Stimulated activated CD4-positive, alpha-beta T cell treated with anti-CD3 and anti-CD28 coated beads, Interleukin-4, amount 100 ng/mL, for 24 hours (primary cell): ENCODE data around the gene NAB1.
"Not testable (repeated sequence)": the region's sequence is repeated elsewhere in the genome, so short reads cannot be mapped to it uniquely, and the experiment has no call there.

Source experiments
- DNase-seq: peaks from one replicate; pipeline ENCODE4 v3.0.0-alpha.2; 2020

NAB1 gene, protein sequence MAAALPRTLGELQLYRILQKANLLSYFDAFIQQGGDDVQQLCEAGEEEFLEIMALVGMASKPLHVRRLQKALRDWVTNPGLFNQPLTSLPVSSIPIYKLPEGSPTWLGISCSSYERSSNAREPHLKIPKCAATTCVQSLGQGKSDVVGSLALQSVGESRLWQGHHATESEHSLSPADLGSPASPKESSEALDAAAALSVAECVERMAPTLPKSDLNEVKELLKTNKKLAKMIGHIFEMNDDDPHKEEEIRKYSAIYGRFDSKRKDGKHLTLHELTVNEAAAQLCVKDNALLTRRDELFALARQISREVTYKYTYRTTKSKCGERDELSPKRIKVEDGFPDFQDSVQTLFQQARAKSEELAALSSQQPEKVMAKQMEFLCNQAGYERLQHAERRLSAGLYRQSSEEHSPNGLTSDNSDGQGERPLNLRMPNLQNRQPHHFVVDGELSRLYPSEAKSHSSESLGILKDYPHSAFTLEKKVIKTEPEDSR

GRCh38 chr2:190649035-190649797 lies at the start of gene NAB1:
Gene NAB1, plus strand, starts transcription at chr2:190649083. Its CDS starts 10,094 bp downstream, at chr2:190659177.
- peak; percentile 65 for DNase-seq

GRCh38 chr2:190599546-190600220 lies 49.2 kb upstream of the NAB1 start:
- no peak for DNase-seq

DNA sequence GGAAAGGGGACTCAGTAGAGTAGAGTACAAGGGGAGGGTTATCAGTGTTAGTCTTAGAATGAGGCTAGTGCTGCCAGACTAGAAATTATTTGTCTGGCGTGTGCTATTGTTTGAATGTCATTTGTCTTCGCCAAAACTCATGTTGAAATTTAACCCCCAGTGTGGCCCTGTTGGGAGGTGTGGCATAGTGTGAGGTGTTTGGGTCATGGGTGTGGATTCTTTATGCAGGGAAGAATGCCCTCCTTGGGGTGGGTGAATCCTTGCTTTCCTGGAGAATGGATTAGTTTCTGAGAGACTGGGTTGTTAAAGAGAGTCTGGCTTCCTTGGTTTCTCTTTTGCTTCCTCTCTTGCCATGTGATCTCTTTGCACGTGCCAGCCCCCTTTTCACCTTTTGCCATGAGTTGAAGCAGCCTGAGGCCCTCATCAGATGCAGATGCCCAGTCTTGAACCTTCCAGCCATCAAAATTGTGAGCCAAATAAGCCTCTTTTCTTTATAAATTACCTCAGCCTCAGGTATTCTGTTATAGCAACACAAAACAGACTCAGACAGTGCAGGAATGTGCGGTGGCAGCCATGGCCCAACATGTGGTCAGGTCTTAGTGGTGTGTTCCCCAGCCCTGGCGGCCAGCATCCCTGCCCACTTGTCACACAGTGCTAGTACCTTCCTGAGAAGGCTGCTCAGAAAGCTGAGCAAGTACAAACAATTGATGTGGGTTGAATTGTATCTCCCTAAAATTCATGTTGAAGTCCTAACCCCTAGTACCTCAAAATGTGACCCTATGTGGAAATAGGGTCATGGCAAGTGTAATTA lies 48.4 kb upstream of the NAB1 start:
- DNase-seq, result no peak

- DNase-seq, result no peak
Measured at GRCh38 chr2:190603374-190603773, 45.5 kb upstream of the NAB1 start.

DNA sequence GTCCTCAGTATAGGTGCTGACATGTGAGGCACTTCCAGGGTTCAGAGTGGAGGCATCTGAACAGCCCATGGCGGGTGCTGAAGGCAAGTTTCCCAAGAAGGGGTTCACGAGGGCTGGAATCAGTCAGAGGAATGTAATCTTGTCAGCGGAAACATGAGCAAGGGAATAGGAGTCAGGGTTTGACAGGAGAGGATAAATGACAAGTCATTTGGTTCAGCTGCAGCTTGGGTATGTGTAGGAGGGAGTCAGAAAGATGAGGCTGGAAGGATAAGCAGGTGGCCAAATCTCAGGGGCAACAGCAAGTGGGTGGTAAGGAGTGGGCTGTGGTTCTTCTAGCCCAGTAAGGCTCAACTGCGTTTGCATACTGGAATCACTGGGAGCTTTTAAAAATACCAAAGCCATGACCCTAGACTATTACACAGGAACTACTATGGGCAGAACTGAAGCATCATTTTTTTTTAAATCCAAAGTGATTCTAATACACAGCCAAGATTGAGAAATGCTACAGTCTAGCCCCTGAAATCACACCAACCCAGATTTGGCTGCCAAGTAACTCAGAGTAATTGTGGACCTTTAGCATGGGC lies 41.8 kb upstream of the NAB1 start:
- no peak for DNase-seq

- no peak for DNase-seq
Measured at GRCh38 chr2:190607657-190608357, 41.1 kb upstream of the NAB1 start.

DNA sequence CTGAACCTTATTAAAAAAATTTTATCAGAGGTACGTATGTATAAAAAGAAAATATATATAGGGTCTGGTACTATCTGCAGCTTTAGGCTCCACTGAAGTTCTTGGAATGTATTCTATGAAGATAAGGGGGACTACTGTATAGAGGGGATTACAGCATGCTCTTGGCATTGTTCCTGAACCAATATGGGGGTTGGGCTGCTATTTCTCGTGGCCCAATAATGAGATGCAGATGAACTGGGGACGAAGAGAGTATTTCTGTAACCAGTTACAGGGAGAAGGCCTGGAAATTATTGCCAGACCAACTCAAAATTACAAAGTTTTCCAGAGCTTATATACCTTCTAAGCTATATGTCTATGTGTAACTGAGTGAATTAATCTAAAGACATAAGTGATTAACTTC lies 40.0 kb upstream of the NAB1 start:
- DNase-seq, result not testable (repeated sequence)

DNA sequence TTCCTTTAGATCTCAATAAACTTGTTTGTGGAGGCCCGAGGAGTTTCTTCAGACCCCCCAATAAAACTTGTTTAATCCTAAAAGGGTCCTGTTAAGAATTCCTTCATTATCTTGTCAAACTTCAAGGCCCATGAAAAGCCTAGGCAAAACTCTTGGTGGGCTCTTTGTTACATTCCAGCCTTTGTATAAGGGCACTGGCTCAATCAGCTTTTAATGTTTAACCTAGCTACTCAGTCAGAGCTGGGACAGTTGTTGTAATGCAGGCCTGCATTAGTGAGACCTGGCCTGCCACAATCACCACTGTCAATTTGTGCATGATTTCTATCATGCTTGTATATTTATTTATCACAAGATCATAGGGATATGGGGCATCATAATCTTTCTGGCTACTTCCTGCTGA lies 39.5 kb upstream of the NAB1 start:
- not testable (repeated sequence) for DNase-seq

GRCh38 chr2:190610528-190610927 lies 38.4 kb upstream of the NAB1 start:
- DNase-seq, result not testable (repeated sequence)

DNA sequence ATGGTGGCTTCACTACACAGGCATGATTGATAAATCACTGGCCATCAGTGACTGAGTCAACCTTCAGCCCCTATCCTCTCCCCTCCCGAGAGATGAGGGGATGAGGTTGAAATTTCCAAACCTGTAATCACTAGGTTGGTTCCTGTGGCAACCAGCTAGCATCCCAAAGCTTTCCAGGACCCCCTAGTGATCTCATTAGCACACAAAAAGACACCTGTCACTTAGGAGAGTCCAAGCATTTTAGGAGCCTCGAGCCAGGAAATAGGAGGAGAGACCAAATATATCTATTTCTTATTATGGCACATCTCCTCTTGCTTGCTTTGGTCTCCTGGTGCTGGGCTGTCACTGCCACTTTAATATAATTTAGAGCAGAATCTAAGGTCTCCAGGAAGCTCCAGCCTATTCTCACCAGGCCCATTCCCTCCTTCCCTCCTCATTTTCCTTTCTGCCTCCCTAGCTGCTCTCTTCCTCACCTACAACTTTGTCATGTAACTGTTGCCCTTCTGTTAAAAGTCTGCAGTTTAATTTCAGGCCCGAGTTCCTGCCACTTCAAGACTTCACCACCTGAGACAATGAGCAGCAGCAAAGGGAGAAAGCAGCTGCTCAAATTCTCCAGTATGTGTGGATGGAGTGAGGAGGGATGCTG lies 33.2 kb upstream of the NAB1 start:
- DNase-seq, result no peak

- no peak for DNase-seq
Measured at GRCh38 chr2:190618030-190618429, 30.9 kb upstream of the NAB1 start.

GRCh38 chr2:190625691-190626090 lies 23.2 kb upstream of the NAB1 start:
- DNase-seq, result no peak

- no peak for DNase-seq
Measured at GRCh38 chr2:190626641-190627210, 22.2 kb upstream of the NAB1 start.

DNA sequence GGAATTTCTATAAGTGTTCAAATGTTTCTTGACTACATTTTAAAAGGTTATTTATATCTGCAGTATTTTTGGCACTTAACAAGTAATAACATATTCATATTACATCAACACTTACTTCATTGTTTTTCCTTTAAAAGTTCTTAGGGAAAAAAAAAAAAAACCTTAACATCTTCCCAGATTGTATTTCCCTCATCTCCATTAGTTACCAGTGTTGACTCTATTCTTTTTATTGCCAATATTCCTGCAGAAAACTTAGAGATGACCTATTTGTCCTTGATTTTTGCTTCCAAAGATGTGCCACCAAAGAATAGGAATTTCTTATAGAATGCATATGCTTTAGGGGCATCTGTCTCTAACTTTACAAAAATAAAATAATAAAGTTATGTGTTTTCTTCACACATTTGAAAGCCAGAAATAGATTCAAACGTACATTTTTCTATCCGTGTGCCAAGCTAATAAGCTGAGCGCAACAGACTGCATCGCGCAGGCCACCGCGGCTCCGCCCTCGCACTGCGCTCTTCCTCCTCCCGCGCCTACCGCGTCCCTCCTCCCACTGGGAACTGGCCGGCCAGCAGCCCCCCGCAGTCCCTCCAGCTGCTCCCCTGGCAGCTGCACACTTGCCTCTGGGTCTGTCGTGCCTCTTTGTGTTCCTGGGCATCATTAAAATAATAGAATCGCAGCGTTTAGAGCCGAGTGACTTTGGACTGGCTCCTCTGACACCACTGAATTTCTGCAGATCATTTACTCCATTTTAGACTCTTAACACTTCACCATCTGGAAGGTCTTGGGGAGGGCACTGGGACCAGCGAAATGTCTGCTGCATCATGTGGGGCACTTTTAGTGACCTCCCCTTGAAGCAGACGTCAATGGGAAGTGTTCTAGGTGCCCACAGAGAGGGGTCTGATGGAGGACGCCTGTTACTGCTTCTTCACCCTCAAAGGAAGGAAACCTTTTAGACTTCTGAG lies 21.2 kb upstream of the NAB1 start:
- peak; percentile 6 for DNase-seq

- DNase-seq, result no peak
Measured at GRCh38 chr2:190628591-190629319, 20.1 kb upstream of the NAB1 start.

DNA sequence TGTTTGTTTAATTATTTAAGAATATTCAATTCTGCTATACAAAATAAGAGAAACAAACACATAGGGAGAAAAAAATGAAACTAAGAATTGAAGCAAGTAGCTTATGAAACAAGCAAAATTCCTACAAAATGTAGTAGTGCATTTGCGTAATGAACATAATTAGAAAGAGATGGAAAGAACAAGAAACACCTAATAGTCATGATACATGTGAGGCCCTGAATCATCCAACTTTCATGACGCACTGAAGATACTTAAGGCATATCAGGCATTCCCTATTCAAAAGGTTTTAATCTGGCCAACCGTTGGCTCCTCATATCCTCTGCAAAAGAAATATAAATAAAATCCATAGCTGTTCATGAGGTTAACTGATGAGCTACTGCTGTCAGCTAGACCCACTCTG lies 14.5 kb upstream of the NAB1 start:
- no peak for DNase-seq

GRCh38 chr2:190635781-190636180 lies 13.1 kb upstream of the NAB1 start:
- peak; percentile 9 for DNase-seq

- DNase-seq, result no peak
Measured at GRCh38 chr2:190636361-190636760, 12.5 kb upstream of the NAB1 start.

- no peak for DNase-seq
Measured at GRCh38 chr2:190637281-190637734, 11.6 kb upstream of the NAB1 start.
